Measurements from ENCODE around the gene TLR1. TPM values are rescaled to one million over a fixed set of nuclear protein-coding genes. Genes with fewer than 3 reads are reported as not detected.

TLR1 gene
- total RNA-seq, 1 experiment from 2014 or later: not detected

DNA sequence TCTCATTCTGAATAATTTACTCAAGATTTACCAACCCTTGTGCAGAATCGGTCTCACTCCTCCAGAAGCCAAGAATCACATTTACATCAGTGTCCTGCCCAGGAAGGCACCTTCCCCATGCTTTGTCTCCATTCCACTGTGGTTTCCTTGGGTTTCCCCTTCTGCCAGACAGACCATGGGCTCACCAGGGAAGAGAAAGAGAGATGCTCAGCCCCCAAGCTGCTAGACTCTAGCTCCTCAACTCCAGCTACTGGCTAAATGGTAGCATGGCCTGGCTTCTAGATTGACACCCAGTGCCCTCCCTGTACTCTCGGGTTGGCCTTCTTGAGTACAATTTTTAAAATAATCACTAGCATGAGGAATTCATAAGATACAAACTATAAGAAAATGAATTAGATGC is 34.7 kb downstream of the TLR1 start:
- H3K79me1 ChIP-seq (ENCODE audit: insufficient read depth, low read depth, low read length, poor library complexity, severe bottlenecking): no peaks in the 10 kb centered on the region
- H4K8ac ChIP-seq (replicated peaks; ENCODE audit: insufficient read length, low read depth, low read length): no peak overlapping the region
- no peaks in the 10 kb centered on the region for H3K4me1 Mint-ChIP-seq
- H2BK5ac ChIP-seq (ENCODE audit: insufficient read length, low read length): no peak overlapping the region
- H2AK5ac ChIP-seq (ENCODE audit: insufficient read length, low read length): no peak overlapping the region
- no peak overlapping the region for H3K14ac ChIP-seq (ENCODE audit: insufficient read depth, low read length)
- H3K27me3 Mint-ChIP-seq (ENCODE audit: low read depth): peaks cover 4% of the 10 kb centered on the region; the same call in 1 of the 2 replicates
- no peak for TF ChIP-seq CTCF (conservative IDR thresholded peaks at IDR 0.05)
- peaks cover 0 to 4% of the 10 kb centered on the region in 2 experiments; a peak in 2 of 5 replicates for H3K9me3 Mint-ChIP-seq
- no peaks in the 10 kb centered on the region for H3K79me2 ChIP-seq (ENCODE audit: insufficient read depth, low read length)
- H3K4me1 ChIP-seq (ENCODE audit: insufficient read depth, low read length): no peaks in the 10 kb centered on the region
- no CpG with 5 or more reads among the region's 2 CpGs for WGBS (ENCODE audit: extremely low coverage, insufficient read length, low lambda C conversion rate)
- H2BK120ac ChIP-seq (ENCODE audit: low read depth, low read length, poor library complexity, severe bottlenecking): no peak overlapping the region
- H2BK15ac ChIP-seq (ENCODE audit: low read depth, low read length): no peak overlapping the region
- H3K36me3 Mint-ChIP-seq (ENCODE audit: insufficient read depth in 1 of 3, low read depth in 3 of 3): no peaks in the 10 kb centered on the region
- H3K27ac Mint-ChIP-seq: no peak overlapping the region
- H3K4ac ChIP-seq (ENCODE audit: low read depth, low read length): no peak overlapping the region
- no peak overlapping the region for H3K9ac ChIP-seq (ENCODE audit: extremely low read depth, insufficient read length, low read length)
- no peak overlapping the region for H2BK20ac ChIP-seq (ENCODE audit: low read depth, low read length, poor library complexity, severe bottlenecking)
- H3K27ac ChIP-seq (ENCODE audit: insufficient read length, low read depth, low read length): no peak overlapping the region
- no peak overlapping the region for H3K18ac ChIP-seq (ENCODE audit: insufficient read length, low read depth, low read length)
- no peak for DNase-seq
- H3K23ac ChIP-seq (ENCODE audit: insufficient read length, low read depth, low read length): no peak overlapping the region
- no peak overlapping the region for H2BK12ac ChIP-seq (ENCODE audit: insufficient read length, low read depth, low read length)
- no peak overlapping the region for H3K56ac ChIP-seq (ENCODE audit: insufficient read length, low read depth, low read length)
- no peaks in the 10 kb centered on the region for H3K27me3 ChIP-seq (ENCODE audit: insufficient read depth, low read length)
- no peak overlapping the region for H3K4me2 ChIP-seq (ENCODE audit: insufficient read depth, insufficient read length, low read length)
- no peak overlapping the region for H4K5ac ChIP-seq (ENCODE audit: insufficient read length, low read depth, low read length)
- no peak overlapping the region for H3K4me3 Mint-ChIP-seq
- H3K9me3 ChIP-seq (ENCODE audit: control insufficient read depth, low read depth, low read length): no peaks in the 10 kb centered on the region
- H3K23me2 ChIP-seq (ENCODE audit: insufficient read length, low read depth, low read length, poor library complexity, severe bottlenecking): no peaks in the 10 kb centered on the region
- H2AFZ ChIP-seq (ENCODE audit: low read length): no peak overlapping the region
- H3T11ph ChIP-seq (ENCODE audit: low read length): no peak overlapping the region
- no peak overlapping the region for H4K91ac ChIP-seq (ENCODE audit: insufficient read length, low read depth, low read length)
- H4K20me1 ChIP-seq (ENCODE audit: control insufficient read depth, insufficient read depth, insufficient read length): no peaks in the 10 kb centered on the region
